Loucy (cell line): Measurements from ENCODE around the gene PKD2.

Experiments
- CTCF ChIP-seq: fragments of 200-600 bp; sonication (generic); conservative IDR thresholded peaks from 2 replicates; pipeline ENCODE4 v1.5.1; 2014; ENCODE audit warnings: mild to moderate bottlenecking, antibody characterized with exemption, low read length
- EZH2phosphoT487 ChIP-seq: fragments of 200-600 bp; IDR thresholded peaks from 2 replicates; pipeline ENCODE4 v1.6.1; 2018; ENCODE audit warnings: antibody characterized with exemption, mild to moderate bottlenecking, moderate library complexity, borderline replicate concordance

GRCh38 chr4:88078579-88078978, 71.1 kb downstream of the PKD2 start:
- TF ChIP-seq CTCF: no peak
- TF ChIP-seq EZH2phosphoT487: no peak
